Esophagus squamous epithelium (tissue), 5 donors: ENCODE data around the gene TSEN2. TPM values are rescaled to one million over a fixed set of nuclear protein-coding genes. Genes with fewer than 3 reads are reported as not detected.
"Not testable (repeated sequence)": the region's sequence is repeated elsewhere in the genome, so short reads cannot be mapped to it uniquely, and the experiment has no call there.

Experiments
- DNase-seq: peaks from one replicate; lab custom pipeline; 2025; lab: John Stamatoyannopoulos, UW
- H3K27ac ChIP-seq, 4 donors: fragments of 200-600 bp; sonication (generic); one replicate each; pipeline ENCODE4 v1.5.1; 2016 to 2019; ENCODE audit warnings: mild to moderate bottlenecking in 1 of 4
- H3K27me3 ChIP-seq, 4 donors: fragments of 200-600 bp; sonication (generic); 1 replicate in 3 of 4; 2 replicates in 1 of 4; pipeline versions ENCODE4 v1.5.1 to v1.6.0; 2017 to 2021; ENCODE audit warnings: antibody characterized with exemption in 1 of 4
- H3K36me3 ChIP-seq, 3 donors: fragments of 200-600 bp; sonication (generic); one replicate each; pipeline ENCODE4 v1.5.1; 2016 to 2019
- H3K4me1 ChIP-seq, 3 donors: fragments of 200-600 bp; sonication (generic); one replicate each; pipeline ENCODE4 v1.5.1; 2017 to 2019
- H3K4me3 ChIP-seq, 4 donors: fragments of 200-600 bp; sonication (generic); 1 replicate in 3 of 4; 2 replicates in 1 of 4; pipeline ENCODE4 v1.5.1; 2016 to 2019; ENCODE audit warnings: mild to moderate bottlenecking in 2 of 4, moderate library complexity in 1 of 4
- H3K9me3 ChIP-seq, 3 donors: fragments of 200-600 bp; sonication (generic); one replicate each; pipeline ENCODE4 v1.5.1; 2016 to 2019
- CTCF ChIP-seq, 6 experiments: fragments of 450-650 bp in 4 of 6; fragments of 200-600 bp in 2 of 6; sonication (generic) in 2 of 6; IDR thresholded peaks; one replicate each; pipeline ENCODE4 v1.5.1; 2016 to 2019; ENCODE audit warnings: antibody characterized with exemption in 6 of 6, mild to moderate bottlenecking in 4 of 6, moderate library complexity in 4 of 6
- POLR2A ChIP-seq, 4 donors: fragments of 450-650 bp; IDR thresholded peaks; one replicate each; pipeline ENCODE4 v1.6.1; 2017; ENCODE audit warnings: antibody characterized with exemption in 4 of 4, mild to moderate bottlenecking in 4 of 4, moderate library complexity in 3 of 4
- WGBS, 2 donors: methylation state at CpG; one replicate each; pipeline ENCODE4 v1.1.5; 2018; 5-methylcytosine and 5-hydroxymethylcytosine counted together
- intact Hi-C: fragments of 100-400 bp; cut with DNase I; formaldehyde crosslinking; loops from one replicate; pipeline ENCODE4 v1.15.0; 2022
- total RNA-seq, 4 donors: library from RNA; depleted of rRNA; stranded (reverse); fragments of >200 nt; gene quantifications; one replicate each; pipeline ENCODE4 v1.1.0, GENCODE V29; 2016
- donor health status: DM: yes; HTN: yes; CAD: no.

Gene TSEN2
- total RNA-seq, 4 donors from 2014 or later = 13.6 to 29.6 (median 14.3) TPM

- no peak for DNase-seq
- WGBS, 2 donors = 91 to 94% methylated on average over 5 of the region's 5 CpGs
- H3K9me3 ChIP-seq = no peaks in the 10 kb centered on the region
- H3K27me3 ChIP-seq = no peaks in the 10 kb centered on the region
- H3K4me3 ChIP-seq = no peak overlapping the region
- TF ChIP-seq POLR2A (IDR thresholded peaks at IDR 0.05) (no peak), CTCF (IDR thresholded peaks at IDR 0.05) (no peak)
- intact Hi-C loops = loop anchor here (10.0 kb wide), 1 partner anchor 192 kb away; the partner anchor contains the start of gene PPARG
- peaks cover 0 to 20% (median 3%) of the 10 kb centered on the region in 3 donors for H3K4me1 ChIP-seq
- H3K27ac ChIP-seq = peak overlapping the region in 1 of 4 donors; percentile 37
- H3K36me3 ChIP-seq = no peaks in the 10 kb centered on the region
These were observed 7.0 kb upstream of the TSEN2 start for GRCh38 chr3:12477256-12477655.

GRCh38 chr3:12478326-12478725 is 6.0 kb upstream of the TSEN2 start:
- Histone ChIP-seq H3K4me3 (no peak overlapping the region), H3K36me3 (no peaks in the 10 kb centered on the region), H3K27me3 (no peaks in the 10 kb centered on the region), H3K9me3 (no peaks in the 10 kb centered on the region), H3K27ac (no peak overlapping the region), H3K4me1 (peaks cover 0 to 25% (median 4%) of the 10 kb centered on the region in 3 donors)
- TF ChIP-seq CTCF (IDR thresholded peaks at IDR 0.05) (no peak), POLR2A (IDR thresholded peaks at IDR 0.05) (no peak)
- 82 to 87% methylated on average over 5 of the region's 5 CpGs for WGBS, 2 donors
- no peak for DNase-seq
- intact Hi-C loops = loop anchor here (10.0 kb wide), 1 partner anchor 194 kb away; the partner anchor contains the start of gene PPARG

GRCh38 chr3:12479198-12479597 is 5.1 kb upstream of the TSEN2 start:
- intact Hi-C loops = loop anchor here (10.0 kb wide), 1 partner anchor 194 kb away; the partner anchor contains the start of gene PPARG

GRCh38 chr3:12479919-12480427 is 4.3 kb upstream of the TSEN2 start:
- Histone ChIP-seq H3K27me3 (no peaks in the 10 kb centered on the region), H3K9me3 (no peaks in the 10 kb centered on the region), H3K36me3 (no peaks in the 10 kb centered on the region), H3K4me3 (no peak overlapping the region), H3K4me1 (peaks cover 5 to 35% (median 12%) of the 10 kb centered on the region in 3 donors), H3K27ac (no peak overlapping the region)
- peak; percentile 52 to 84 (median 82) for TF ChIP-seq CTCF (IDR thresholded peaks at IDR 0.05)
- no peak for TF ChIP-seq POLR2A (IDR thresholded peaks at IDR 0.05)
- intact Hi-C loops = loop anchor here (5.0 to 10.0 kb wide), 2 partner anchors 195 to 343 kb away; partner anchors contain the start of gene PPARG
- DNase-seq = no peak
- WGBS, 2 donors = 20 to 35% methylated on average over 7 to 9 of the region's 9 CpGs

More at GRCh38 chr3:12479198-12479597, 5.1 kb upstream of the TSEN2 start:
- not testable (repeated sequence) for H3K27ac ChIP-seq, H3K27me3 ChIP-seq, DNase-seq, H3K9me3 ChIP-seq, H3K4me3 ChIP-seq, H3K36me3 ChIP-seq
- peaks cover 5 to 31% (median 11%) of the 10 kb centered on the region in 3 donors for H3K4me1 ChIP-seq
- 77 to 100% methylated on average over 2 to 3 of the region's 3 CpGs for WGBS, 2 donors

GRCh38 chr3:12483410-12483809 is 870 bp upstream of the TSEN2 start:
- intact Hi-C loops = loop anchor here (5.0 kb wide), 1 partner anchor 346 kb away; no protein-coding TSS in a partner anchor

More at GRCh38 chr3:12483410-12483809, 870 bp upstream of the TSEN2 start:
- H3K4me3 ChIP-seq = peak overlapping the region; percentile 71 to 81 (median 76)
- H3K27me3 ChIP-seq = no peaks in the 10 kb centered on the region
- DNase-seq = no peak
- H3K4me1 ChIP-seq = peaks cover 5 to 37% (median 20%) of the 10 kb centered on the region in 3 donors
- no peaks in the 10 kb centered on the region for H3K9me3 ChIP-seq
- no peak for TF ChIP-seq POLR2A (IDR thresholded peaks at IDR 0.05)
- no peak for TF ChIP-seq CTCF (IDR thresholded peaks at IDR 0.05)
- 8 to 30% methylated on average over 1 of the region's 1 CpG for WGBS, 2 donors
- peak overlapping the region; percentile 44 to 89 (median 74) for H3K27ac ChIP-seq
- no peaks in the 10 kb centered on the region for H3K36me3 ChIP-seq
